H9 (cell line): ENCODE results near the gene CCDC134. TPM values are rescaled to one million over a fixed set of nuclear protein-coding genes. Genes with fewer than 3 reads are reported as not detected.

Experiments used
- DNase-seq: peaks from one replicate; pipeline ENCODE4 v3.0.0-alpha.2; 2017
- H2AFZ ChIP-seq: one replicate; pipeline ENCODE4 v1.6.1; 2013; ENCODE audit warnings: mild to moderate bottlenecking, low read length, control low read depth, moderate library complexity
- H2AK5ac ChIP-seq: 2 replicates; pipeline ENCODE4 v1.6.1; 2013; ENCODE audit warnings: low read length, control low read depth, mixed read lengths; ENCODE audit not compliant: insufficient read length
- H2BK120ac ChIP-seq: one replicate; pipeline ENCODE4 v1.6.1; 2013; ENCODE audit warnings: low read depth, mild to moderate bottlenecking, low read length, control low read depth, inconsistent platforms; ENCODE audit not compliant: poor library complexity, severe bottlenecking
- H2BK12ac ChIP-seq: 2 replicates; pipeline ENCODE4 v1.6.1; 2013; ENCODE audit warnings: low read length, control low read depth, mixed read lengths, low read depth; ENCODE audit not compliant: insufficient read length
- H2BK15ac ChIP-seq: 2 replicates; pipeline ENCODE4 v1.6.1; 2013; ENCODE audit warnings: low read depth, low read length, control low read depth
- H2BK20ac ChIP-seq: one replicate; pipeline ENCODE4 v1.6.1; 2013; ENCODE audit warnings: low read depth, mild to moderate bottlenecking, low read length, control low read depth, inconsistent platforms; ENCODE audit not compliant: poor library complexity, severe bottlenecking
- H2BK5ac ChIP-seq: 2 replicates; pipeline ENCODE4 v1.6.1; 2013; ENCODE audit warnings: low read length, control low read depth, mixed read lengths; ENCODE audit not compliant: insufficient read length
- H3K14ac ChIP-seq: 2 replicates; pipeline ENCODE4 v1.6.1; 2013; ENCODE audit warnings: low read length, control low read depth; ENCODE audit not compliant: insufficient read depth
- H3K18ac ChIP-seq: 2 replicates; pipeline ENCODE4 v1.6.1; 2013; ENCODE audit warnings: low read depth, mild to moderate bottlenecking, mixed read lengths, low read length, control low read depth; ENCODE audit not compliant: insufficient read length
- H3K23ac ChIP-seq: 2 replicates; pipeline ENCODE4 v1.6.1; 2013; ENCODE audit warnings: low read length, control low read depth, mixed read lengths, low read depth; ENCODE audit not compliant: insufficient read length
- H3K23me2 ChIP-seq: 2 replicates; pipeline ENCODE4 v1.6.1; 2013; ENCODE audit warnings: low read depth, mild to moderate bottlenecking, mixed read lengths, low read length, control low read depth; ENCODE audit not compliant: insufficient read length, poor library complexity, severe bottlenecking
- H3K27ac ChIP-seq: 2 replicates; pipeline ENCODE4 v1.5.1; 2013; ENCODE audit warnings: low read length, control low read depth, mixed read lengths, low read depth; ENCODE audit not compliant: insufficient read length
- H3K27me3 ChIP-seq: 2 replicates; pipeline ENCODE4 v1.6.1; 2013; ENCODE audit warnings: low read length, control low read depth, inconsistent platforms; ENCODE audit not compliant: insufficient read depth
- H3K4ac ChIP-seq: 2 replicates; pipeline ENCODE4 v1.6.1; 2013; ENCODE audit warnings: low read depth, mild to moderate bottlenecking, control low read depth, inconsistent platforms, low read length, moderate library complexity
- H3K4me1 ChIP-seq: 2 replicates; pipeline ENCODE4 v1.6.1; 2013; ENCODE audit warnings: low read length, control low read depth, inconsistent platforms; ENCODE audit not compliant: insufficient read depth
- H3K4me2 ChIP-seq: 2 replicates; pipeline ENCODE4 v1.6.1; 2013; ENCODE audit warnings: low read length, control low read depth, mixed read lengths; ENCODE audit not compliant: insufficient read length, insufficient read depth
- H3K56ac ChIP-seq: 2 replicates; pipeline ENCODE4 v1.6.1; 2013; ENCODE audit warnings: low read depth, mild to moderate bottlenecking, mixed read lengths, low read length, control low read depth; ENCODE audit not compliant: insufficient read length
- H3K79me1 ChIP-seq: 2 replicates; pipeline ENCODE4 v1.6.1; 2013; ENCODE audit warnings: low read depth, mild to moderate bottlenecking, moderate library complexity, low read length, control low read depth, inconsistent platforms; ENCODE audit not compliant: insufficient read depth, poor library complexity, severe bottlenecking
- H3K79me2 ChIP-seq: 2 replicates; pipeline ENCODE4 v1.6.1; 2013; ENCODE audit warnings: low read length, control low read depth, inconsistent platforms; ENCODE audit not compliant: insufficient read depth
- H3K9ac ChIP-seq: 2 replicates; pipeline ENCODE4 v1.6.1; 2013; ENCODE audit warnings: low read length, control low read depth, mixed read lengths; ENCODE audit not compliant: insufficient read length; ENCODE audit errors: extremely low read depth
- H3K9me3 ChIP-seq: one replicate; pipeline ENCODE4 v1.6.1; 2013; ENCODE audit warnings: low read depth, low read length, inconsistent platforms; ENCODE audit not compliant: control insufficient read depth
- H3T11ph ChIP-seq: one replicate; pipeline ENCODE4 v1.6.1; 2013; ENCODE audit warnings: mild to moderate bottlenecking, low read length, control low read depth, inconsistent platforms
- H4K20me1 ChIP-seq: one replicate; pipeline ENCODE4 v1.6.1; 2013; ENCODE audit not compliant: control insufficient read depth, insufficient read length, insufficient read depth
- H4K5ac ChIP-seq: 2 replicates; pipeline ENCODE4 v1.6.1; 2013; ENCODE audit warnings: low read depth, mild to moderate bottlenecking, mixed read lengths, low read length, control low read depth; ENCODE audit not compliant: insufficient read length
- H4K8ac ChIP-seq: replicated peaks from 2 replicates; pipeline ENCODE4 v1.6.1; 2013; ENCODE audit warnings: low read length, control low read depth, mixed read lengths, low read depth; ENCODE audit not compliant: insufficient read length
- H4K91ac ChIP-seq: 2 replicates; pipeline ENCODE4 v1.6.1; 2013; ENCODE audit warnings: low read depth, mild to moderate bottlenecking, moderate library complexity, mixed read lengths, low read length, control low read depth; ENCODE audit not compliant: insufficient read length
- H3K27ac Mint-ChIP-seq, 3 experiments: 2 replicates in 2 of 3; 3 replicates in 1 of 3; pipeline ENCODE4 v1.8.0; 2020 to 2021; ENCODE audit warnings: mixed read lengths in 3 of 3, mild to moderate bottlenecking in 1 of 3, moderate library complexity in 1 of 3
- H3K27me3 Mint-ChIP-seq: 2 replicates; pipeline ENCODE4 v1.8.0; 2021; ENCODE audit warnings: low read depth, mild to moderate bottlenecking, moderate library complexity, mixed read lengths
- H3K36me3 Mint-ChIP-seq, 3 experiments: 2 replicates in 2 of 3; 3 replicates in 1 of 3; pipeline ENCODE4 v1.8.0; 2020 to 2021; ENCODE audit warnings: low read depth in 3 of 3, mixed read lengths in 3 of 3; ENCODE audit not compliant: insufficient read depth in 1 of 3
- H3K4me1 Mint-ChIP-seq, 2 experiments: 2 replicates each; pipeline ENCODE4 v1.8.0; 2020; ENCODE audit warnings: mixed read lengths in 2 of 2
- H3K4me3 Mint-ChIP-seq, 2 experiments: 2 replicates in 1 of 2; 3 replicates in 1 of 2; pipeline ENCODE4 v1.8.0; 2020 to 2021; ENCODE audit warnings: mild to moderate bottlenecking in 2 of 2, mixed read lengths in 2 of 2, moderate library complexity in 1 of 2
- H3K9me3 Mint-ChIP-seq, 2 experiments: 2 replicates in 1 of 2; 3 replicates in 1 of 2; pipeline ENCODE4 v1.8.0; 2020; ENCODE audit warnings: mild to moderate bottlenecking in 2 of 2, mixed read lengths in 2 of 2, moderate library complexity in 1 of 2
- CTCF ChIP-seq: fragments of 200-600 bp; sonication (generic); conservative IDR thresholded peaks from 3 replicates; pipeline ENCODE4 v1.8.0; 2021; ENCODE audit warnings: antibody characterized with exemption, mild to moderate bottlenecking
- WGBS: extraction: QIAGEN DNeasy Blood & Tissue Kit; methylation state at CpG from one replicate; pipeline ENCODE4 v1.1.7; 2013; ENCODE audit warnings: missing lambda C conversion rate, low lambda C conversion rate, mixed read lengths; ENCODE audit not compliant: insufficient read length; ENCODE audit errors: extremely low coverage; 5-methylcytosine and 5-hydroxymethylcytosine counted together
- total RNA-seq: library from RNA; stranded (reverse); gene quantifications from 2 replicates; pipeline ENCODE4 v1.2.1, GENCODE V29; 2021

Gene CCDC134
- total RNA-seq, 1 experiment from 2014 or later, result 20.7 TPM

GRCh38 chr22:41818596-41818995, 18.1 kb downstream of the CCDC134 start:
- Histone ChIP-seq H3K4me1 (peaks cover 2% of the 10 kb centered on the region; the same call in 1 of the 2 replicates), H3K56ac (no peak overlapping the region), H3K79me2 (no peaks in the 10 kb centered on the region), H2BK20ac (no peak overlapping the region), H2AK5ac (no peak overlapping the region), H3K4ac (no peak overlapping the region), H2BK5ac (no peak overlapping the region), H4K5ac (no peak overlapping the region), H2BK120ac (no peak overlapping the region), H3K4me2 (no peak overlapping the region), H3K23me2 (no peaks in the 10 kb centered on the region), H3K27me3 (no peaks in the 10 kb centered on the region), H2AFZ (no peak overlapping the region), H3K14ac (no peak overlapping the region), H3K9me3 (no peaks in the 10 kb centered on the region), H3K79me1 (no peaks in the 10 kb centered on the region), H4K91ac (no peak overlapping the region), H3K27ac (no peak overlapping the region), H3T11ph (no peak overlapping the region), H4K20me1 (no peaks in the 10 kb centered on the region), H3K9ac (no peak overlapping the region), H4K8ac (no peak overlapping the region), H2BK12ac (no peak overlapping the region), H3K18ac (no peak overlapping the region), H2BK15ac (no peak overlapping the region), H3K23ac (no peak overlapping the region)
- Mint-ChIP-seq H3K9me3 (no peaks in the 10 kb centered on the region), H3K36me3 (peaks cover 9 to 52% (median 30%) of the 10 kb centered on the region in 3 experiments), H3K27ac (no peak overlapping the region; a peak in 1 of 7 replicates), H3K4me1 (peaks cover 4 to 11% of the 10 kb centered on the region in 2 experiments), H3K4me3 (no peak overlapping the region), H3K27me3 (no peaks in the 10 kb centered on the region; the same call in 1 of the 2 replicates)
- TF ChIP-seq CTCF, result no peak
- no CpG with 5 or more reads among the region's 6 CpGs for WGBS
- no peak for DNase-seq
